Nephron (organoid): Measurements from ENCODE around the gene BAHCC1.

ENCODE experiments used
- H3K27ac Mint-ChIP-seq, 3 experiments: 2 replicates each; pipeline ENCODE4 v1.8.0; 2020; ENCODE audit warnings: mixed read lengths in 3 of 3, mild to moderate bottlenecking in 2 of 3, moderate library complexity in 1 of 3
- H3K27me3 Mint-ChIP-seq: 2 replicates; pipeline ENCODE4 v1.8.0; 2021; ENCODE audit warnings: low read depth, mild to moderate bottlenecking, moderate library complexity, mixed read lengths
- H3K36me3 Mint-ChIP-seq: 2 replicates; pipeline ENCODE4 v1.8.0; 2020; ENCODE audit warnings: low read depth, mixed read lengths
- H3K4me1 Mint-ChIP-seq: 2 replicates; pipeline ENCODE4 v1.8.0; 2020; ENCODE audit warnings: mixed read lengths
- H3K4me3 Mint-ChIP-seq, 3 experiments: 2 replicates each; pipeline ENCODE4 v1.8.0; 2020; ENCODE audit warnings: mild to moderate bottlenecking in 3 of 3, mixed read lengths in 3 of 3, moderate library complexity in 2 of 3
- H3K9me3 Mint-ChIP-seq: 2 replicates; pipeline ENCODE4 v1.8.0; 2020; ENCODE audit warnings: mixed read lengths
- TF ChIP-seq, protein P1 (sequence below), 3 experiments: fragments of 200-600 bp; sonication (generic); IDR thresholded peaks; one replicate each; pipeline ENCODE4 v1.5.0; 2021; ENCODE audit warnings: antibody characterized with exemption in 3 of 3; ENCODE audit not compliant: unreplicated experiment in 3 of 3

The BAHCC1 gene

DNA sequence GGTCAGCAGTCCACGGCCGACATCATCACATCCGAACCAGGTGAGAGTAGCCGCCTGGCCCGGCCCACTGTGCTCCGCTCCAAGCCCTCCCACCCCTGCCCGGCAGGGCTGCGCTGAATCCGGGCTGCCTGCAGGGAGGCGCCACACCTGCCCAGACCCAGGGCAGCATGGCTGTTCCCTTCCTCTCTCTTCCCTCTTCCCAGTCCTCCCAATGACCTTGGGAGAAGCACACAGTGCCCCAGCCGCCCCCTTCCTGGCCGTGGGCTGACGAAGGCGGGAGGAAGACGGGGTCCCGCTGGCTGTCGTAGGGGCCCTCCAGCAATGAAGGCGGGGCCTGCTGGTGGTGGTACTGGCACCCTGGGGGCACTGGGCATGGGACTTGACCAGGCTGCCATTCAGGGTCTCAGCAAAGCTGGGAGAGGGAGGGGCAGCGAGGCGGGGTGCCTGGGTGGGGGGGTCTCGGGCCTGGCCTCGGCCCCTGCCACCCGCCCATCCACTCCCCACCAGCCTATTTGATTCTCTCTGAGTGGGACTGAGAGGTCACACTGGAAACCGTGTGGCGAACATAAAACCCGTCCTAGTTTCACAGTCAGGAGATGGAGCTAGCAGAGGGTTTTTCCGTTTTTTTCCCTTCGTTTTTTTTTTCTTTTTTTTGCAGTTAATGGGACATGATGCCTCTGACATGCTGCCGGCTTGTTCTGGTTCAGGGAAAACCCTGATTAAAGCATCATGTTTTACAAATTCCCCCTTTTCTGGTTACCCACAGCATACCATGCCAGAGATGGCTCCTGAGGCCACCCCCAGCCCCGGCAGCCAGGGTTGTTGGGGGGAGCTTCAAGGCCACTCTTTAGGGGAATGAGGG lies 50.6 kb downstream of the BAHCC1 start:
- TF ChIP-seq, protein P1, sequence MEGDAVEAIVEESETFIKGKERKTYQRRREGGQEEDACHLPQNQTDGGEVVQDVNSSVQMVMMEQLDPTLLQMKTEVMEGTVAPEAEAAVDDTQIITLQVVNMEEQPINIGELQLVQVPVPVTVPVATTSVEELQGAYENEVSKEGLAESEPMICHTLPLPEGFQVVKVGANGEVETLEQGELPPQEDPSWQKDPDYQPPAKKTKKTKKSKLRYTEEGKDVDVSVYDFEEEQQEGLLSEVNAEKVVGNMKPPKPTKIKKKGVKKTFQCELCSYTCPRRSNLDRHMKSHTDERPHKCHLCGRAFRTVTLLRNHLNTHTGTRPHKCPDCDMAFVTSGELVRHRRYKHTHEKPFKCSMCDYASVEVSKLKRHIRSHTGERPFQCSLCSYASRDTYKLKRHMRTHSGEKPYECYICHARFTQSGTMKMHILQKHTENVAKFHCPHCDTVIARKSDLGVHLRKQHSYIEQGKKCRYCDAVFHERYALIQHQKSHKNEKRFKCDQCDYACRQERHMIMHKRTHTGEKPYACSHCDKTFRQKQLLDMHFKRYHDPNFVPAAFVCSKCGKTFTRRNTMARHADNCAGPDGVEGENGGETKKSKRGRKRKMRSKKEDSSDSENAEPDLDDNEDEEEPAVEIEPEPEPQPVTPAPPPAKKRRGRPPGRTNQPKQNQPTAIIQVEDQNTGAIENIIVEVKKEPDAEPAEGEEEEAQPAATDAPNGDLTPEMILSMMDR (IDR thresholded peaks at IDR 0.05; ENCODE audit: unreplicated experiment in 3 of 3) = no peak
- no peaks in the 10 kb centered on the region for H3K27me3 Mint-ChIP-seq
- H3K36me3 Mint-ChIP-seq = no peaks in the 10 kb centered on the region
- H3K9me3 Mint-ChIP-seq = no peaks in the 10 kb centered on the region
- no peak overlapping the region for H3K27ac Mint-ChIP-seq
- H3K4me1 Mint-ChIP-seq = no peaks in the 10 kb centered on the region
- no peak overlapping the region for H3K4me3 Mint-ChIP-seq

DNA sequence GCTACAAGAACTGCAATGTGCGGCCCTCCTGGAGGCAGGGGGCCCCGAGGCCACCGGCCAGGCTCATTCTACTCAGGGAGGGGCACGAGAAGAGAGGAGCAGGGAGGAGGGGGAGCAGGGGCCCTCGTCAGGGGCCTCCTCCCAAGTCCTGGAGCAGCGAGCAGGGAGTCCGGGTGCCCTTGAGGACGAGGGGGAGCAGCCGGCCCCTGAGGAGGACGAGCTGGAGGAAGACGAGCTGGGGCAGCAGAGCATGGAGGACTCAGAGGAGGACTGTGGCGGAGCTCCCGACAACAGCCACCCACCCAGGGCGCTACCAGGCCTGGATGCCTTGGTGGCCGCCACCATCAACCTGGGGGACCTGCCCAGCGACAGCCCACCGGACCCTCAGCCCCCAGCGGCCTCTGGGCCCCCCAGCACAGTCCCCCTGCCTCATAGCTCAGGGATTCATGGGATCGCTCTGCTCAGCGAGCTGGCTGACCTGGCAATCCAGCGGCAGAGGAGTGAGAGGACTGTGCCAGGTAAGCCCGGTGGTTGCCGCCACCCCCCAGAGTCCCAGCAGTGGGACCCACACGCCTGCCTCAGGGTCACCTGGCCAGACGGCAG lies 52.2 kb downstream of the BAHCC1 start:
- H3K4me1 Mint-ChIP-seq = no peaks in the 10 kb centered on the region
- H3K36me3 Mint-ChIP-seq = no peaks in the 10 kb centered on the region
- no peaks in the 10 kb centered on the region for H3K27me3 Mint-ChIP-seq
- TF ChIP-seq, protein P1 (IDR thresholded peaks at IDR 0.05; ENCODE audit: unreplicated experiment in 3 of 3) = no peak
- H3K9me3 Mint-ChIP-seq = no peaks in the 10 kb centered on the region
- no peak overlapping the region for H3K4me3 Mint-ChIP-seq
- H3K27ac Mint-ChIP-seq = no peak overlapping the region

DNA sequence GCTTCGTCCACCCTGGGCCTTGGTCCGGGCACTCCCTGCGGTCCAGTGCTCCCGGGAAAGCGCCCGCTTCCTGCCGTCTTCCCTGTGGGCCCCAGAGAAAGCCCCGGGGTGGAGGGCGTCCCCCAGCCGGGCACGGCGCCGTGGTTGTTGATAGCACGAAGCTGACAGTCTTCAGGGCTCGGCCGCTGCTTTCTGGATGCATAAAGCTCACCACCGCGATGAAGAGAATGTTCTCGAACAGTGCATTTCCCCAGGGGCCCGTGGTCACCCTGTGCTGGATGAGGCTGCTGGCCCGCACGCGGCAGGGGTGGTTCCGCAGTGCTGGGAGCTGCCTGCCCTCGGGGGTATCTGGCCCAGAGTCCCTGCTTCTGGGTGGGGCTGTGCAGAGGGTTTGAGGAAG lies 53.2 kb downstream of the BAHCC1 start:
- TF ChIP-seq, protein P1 (IDR thresholded peaks at IDR 0.05; ENCODE audit: unreplicated experiment in 3 of 3) = no peak
- no peaks in the 10 kb centered on the region for H3K9me3 Mint-ChIP-seq
- H3K27ac Mint-ChIP-seq = no peak overlapping the region
- peaks cover 5% of the 10 kb centered on the region for H3K36me3 Mint-ChIP-seq
- no peak overlapping the region for H3K4me3 Mint-ChIP-seq
- peaks cover 5% of the 10 kb centered on the region for H3K4me1 Mint-ChIP-seq
- no peaks in the 10 kb centered on the region for H3K27me3 Mint-ChIP-seq

DNA sequence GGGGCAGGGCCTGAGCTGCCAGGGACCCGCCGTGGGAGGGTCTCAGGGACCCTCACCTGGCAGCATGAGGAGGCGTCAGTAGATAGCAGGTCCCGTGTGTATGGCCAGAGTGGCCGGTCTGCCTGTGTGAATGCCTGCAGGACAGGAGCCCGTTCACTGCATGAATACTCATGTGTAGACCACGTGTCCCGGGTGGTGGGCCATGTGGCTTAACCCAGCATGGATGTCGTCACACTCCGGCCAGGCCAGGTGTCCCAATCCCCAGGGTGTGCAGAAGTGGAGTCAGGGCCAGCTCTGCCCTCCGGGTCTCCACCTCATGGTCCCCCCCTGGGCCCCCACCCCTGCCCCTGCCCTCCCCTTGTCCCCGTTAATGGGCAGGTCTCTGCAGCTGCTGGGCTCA lies 53.7 kb downstream of the BAHCC1 start:
- Mint-ChIP-seq H3K36me3 (peaks cover 5% of the 10 kb centered on the region), H3K27ac (no peak overlapping the region)
- TF ChIP-seq, protein P1 (IDR thresholded peaks at IDR 0.05; ENCODE audit: unreplicated experiment in 3 of 3) = no peak

DNA sequence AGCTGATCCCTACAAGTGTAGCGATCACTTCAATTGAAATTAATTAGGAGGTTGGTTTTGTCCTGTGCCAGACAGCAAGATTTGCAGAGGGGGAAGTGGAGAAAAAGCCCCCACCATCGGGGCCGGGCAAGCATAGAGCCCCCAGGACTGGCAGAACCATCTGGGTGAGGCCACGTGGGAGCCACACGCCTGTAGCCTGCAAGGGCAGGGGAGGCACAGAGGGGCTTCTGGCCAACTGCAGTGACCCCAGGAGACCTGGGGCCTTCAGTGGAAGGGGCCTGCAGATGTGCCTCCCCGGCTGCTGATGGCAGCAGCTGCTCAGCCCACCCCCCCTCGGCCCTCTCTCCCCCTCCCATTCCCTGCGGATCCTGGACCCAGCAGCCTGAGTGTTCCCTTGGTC lies 54.1 kb downstream of the BAHCC1 start:
- Mint-ChIP-seq H3K4me1 (peaks cover 5% of the 10 kb centered on the region), H3K27ac (no peak overlapping the region), H3K36me3 (peaks cover 5% of the 10 kb centered on the region), H3K9me3 (no peaks in the 10 kb centered on the region), H3K27me3 (no peaks in the 10 kb centered on the region), H3K4me3 (no peak overlapping the region)
- TF ChIP-seq, protein P1 (IDR thresholded peaks at IDR 0.05; ENCODE audit: unreplicated experiment in 3 of 3) = no peak

More for the DNA sequence above, 53.7 kb downstream of the BAHCC1 start:
- H3K9me3 Mint-ChIP-seq = no peaks in the 10 kb centered on the region
- H3K27me3 Mint-ChIP-seq = no peaks in the 10 kb centered on the region
- peaks cover 5% of the 10 kb centered on the region for H3K4me1 Mint-ChIP-seq
- no peak overlapping the region for H3K4me3 Mint-ChIP-seq
